ENCODE measurements around the gene PRKCD.

The PRKCD gene

DNA sequence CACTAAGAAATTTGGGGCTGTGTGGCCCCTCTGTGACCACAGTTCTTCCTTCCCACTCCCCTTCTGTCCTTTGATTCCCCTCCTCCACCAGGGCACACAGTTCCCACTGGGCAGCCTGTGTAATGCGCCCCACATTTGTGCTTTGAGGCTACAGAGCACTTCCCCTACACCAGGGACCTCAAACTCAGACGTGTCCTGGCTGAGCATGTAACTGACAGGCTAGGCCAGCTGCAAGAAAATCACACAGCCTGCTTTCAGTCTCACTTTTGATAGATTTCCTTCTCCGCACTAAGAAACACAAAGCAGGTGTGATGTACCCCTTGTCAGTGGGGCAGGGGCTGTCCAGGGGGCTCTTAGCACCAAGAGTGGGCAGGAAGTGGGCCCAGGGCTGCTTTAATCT, 29.6 kb downstream of the PRKCD start:
- no peak for DNase-seq (ENCODE audit: low read depth)

DNA sequence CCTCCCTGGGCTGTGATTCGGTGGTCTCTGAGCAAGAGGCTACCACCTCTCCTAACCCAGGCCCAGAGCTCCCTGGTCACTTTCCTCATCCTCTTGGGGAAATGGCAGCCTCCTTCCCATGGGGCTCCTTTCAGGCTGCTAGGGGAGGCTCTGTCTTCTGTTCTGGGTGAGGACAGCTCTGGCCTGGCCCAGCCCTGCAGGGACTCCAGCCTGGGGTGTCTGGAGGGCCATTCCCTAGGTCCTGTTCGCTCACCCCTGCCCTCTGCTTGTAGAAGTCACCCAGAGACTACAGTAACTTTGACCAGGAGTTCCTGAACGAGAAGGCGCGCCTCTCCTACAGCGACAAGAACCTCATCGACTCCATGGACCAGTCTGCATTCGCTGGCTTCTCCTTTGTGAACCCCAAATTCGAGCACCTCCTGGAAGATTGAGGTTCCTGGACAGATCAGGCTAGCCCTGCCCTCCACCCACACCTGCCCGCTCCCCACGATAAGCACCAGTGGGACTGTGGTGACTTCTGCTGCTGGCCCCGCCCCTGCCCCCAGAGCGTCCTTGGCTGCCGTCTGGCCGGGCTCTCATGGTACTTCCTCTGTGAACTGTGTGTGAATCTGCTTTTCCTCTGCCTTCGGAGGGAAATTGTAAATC, 30.9 kb downstream of the PRKCD start:
- DNase-seq (ENCODE audit: low read depth): no peak

DNA sequence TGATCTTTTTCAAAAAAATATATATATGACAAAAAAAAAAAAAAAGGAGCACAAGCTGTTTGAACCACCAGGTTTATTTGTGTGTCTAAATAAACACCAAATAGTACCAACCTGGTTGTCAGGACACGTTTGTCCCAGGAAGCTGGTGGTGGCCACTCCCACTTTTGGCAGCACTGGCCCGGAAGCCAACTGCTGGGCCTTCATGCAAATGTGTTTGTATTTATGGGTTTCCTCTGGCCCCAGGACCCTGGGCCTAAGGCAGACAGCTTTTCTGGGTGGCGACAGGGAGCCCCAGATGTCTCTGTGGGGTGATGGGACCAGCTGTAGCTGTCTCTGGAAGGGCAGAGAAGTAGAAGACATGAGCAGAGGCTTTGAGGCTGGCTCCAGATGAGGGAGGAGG, 31.6 kb downstream of the PRKCD start:
- DNase-seq (ENCODE audit: low read depth): no peak

DNA sequence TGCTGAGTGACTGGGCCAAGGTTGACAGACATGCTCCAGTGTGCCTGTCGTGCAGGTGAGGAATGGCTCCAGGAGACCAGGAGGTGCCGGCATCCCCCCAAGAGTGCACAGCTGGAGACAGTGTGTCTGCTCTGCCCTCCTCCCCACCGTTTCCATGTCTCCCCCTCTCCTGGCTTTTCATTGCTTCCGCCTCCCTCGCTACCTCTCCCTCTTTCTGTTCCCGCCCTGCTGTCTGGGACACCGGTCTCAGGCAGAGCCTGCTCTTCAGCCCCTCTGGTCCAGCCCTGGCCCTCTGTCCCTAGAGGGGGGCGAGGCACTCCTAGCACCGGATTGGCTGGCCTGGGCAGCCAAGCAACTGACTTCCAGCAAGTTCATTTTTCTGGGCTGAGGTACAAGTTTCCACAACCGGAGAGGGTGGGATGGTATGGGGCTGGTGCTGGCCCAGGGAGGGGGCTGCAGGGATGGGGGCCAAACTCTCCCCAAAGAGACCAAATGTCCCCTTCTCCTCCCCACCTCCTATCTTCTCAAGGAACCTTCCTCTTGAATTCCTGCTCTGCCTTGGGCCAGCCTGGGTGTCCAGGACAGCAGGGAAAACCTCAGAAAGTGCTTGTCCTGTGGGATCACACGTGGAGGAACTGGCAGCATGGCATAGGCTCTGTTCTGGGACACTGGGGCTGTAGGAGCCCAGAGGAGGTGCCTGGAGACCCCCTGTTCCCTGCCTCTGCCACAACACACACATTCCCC, 32.6 kb downstream of the PRKCD start:
- no peak for DNase-seq (ENCODE audit: low read depth)

DNA sequence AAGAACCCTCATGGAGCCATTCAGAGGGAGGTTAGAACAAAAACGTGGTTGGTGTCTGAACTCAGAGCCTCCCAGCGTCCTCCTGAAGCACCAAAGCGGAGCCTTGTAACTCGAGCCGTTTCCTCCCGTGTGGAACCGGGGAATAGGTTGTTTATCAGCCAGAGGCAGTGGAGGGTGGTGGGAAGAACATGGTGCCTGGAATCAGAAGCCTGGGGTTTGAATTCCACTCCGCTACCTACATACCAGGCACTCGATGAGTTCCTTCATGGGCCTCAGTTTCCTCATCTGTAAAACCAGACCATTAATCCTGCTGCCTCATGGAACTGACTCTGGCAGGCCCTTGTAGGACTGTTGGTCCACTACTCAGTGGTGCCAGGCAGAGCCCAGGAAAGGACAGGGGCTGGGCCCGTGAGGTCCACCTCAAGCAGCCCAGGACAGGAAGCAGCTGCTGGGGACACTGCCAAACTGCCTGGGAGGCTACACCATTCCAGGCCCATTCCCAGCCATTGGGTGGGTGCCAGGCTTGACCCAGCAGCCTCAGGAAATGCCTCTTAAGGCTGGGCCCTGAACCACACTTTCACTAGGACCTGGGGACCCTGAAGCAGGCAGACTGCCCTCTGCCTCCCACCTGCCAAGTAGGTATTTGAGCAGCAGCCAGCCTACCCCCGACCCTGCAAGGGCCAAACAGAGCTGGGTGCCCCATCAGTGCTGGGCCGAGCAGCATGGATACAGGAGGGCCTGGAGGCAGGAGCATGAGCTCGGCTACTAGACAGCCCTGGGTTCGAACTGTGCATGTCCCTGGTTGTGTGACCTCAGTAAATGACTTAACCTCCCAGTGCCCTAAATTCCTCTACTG, 33.4 kb downstream of the PRKCD start:
- DNase-seq (ENCODE audit: low read depth): peak; percentile 19

DNA sequence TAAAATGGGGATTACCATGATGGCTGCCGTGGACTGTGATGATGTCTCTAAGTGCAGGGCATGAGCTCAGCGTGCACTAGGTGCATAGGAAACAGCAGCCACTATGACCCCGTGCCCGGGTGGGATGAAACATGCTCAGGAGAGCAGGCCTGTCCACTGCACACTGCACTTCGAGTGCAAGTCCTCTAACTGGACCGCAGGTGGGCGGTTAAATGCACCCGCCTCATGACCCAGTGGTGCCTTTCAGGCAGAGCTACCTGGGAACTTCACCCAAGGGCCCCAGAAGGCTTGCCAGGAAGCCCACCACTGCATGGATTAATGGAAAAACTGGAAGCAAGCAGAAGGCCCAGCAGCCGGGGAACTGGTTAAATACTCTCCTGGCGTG, 34.0 kb downstream of the PRKCD start:
- DNase-seq (ENCODE audit: low read depth): no peak

DNA sequence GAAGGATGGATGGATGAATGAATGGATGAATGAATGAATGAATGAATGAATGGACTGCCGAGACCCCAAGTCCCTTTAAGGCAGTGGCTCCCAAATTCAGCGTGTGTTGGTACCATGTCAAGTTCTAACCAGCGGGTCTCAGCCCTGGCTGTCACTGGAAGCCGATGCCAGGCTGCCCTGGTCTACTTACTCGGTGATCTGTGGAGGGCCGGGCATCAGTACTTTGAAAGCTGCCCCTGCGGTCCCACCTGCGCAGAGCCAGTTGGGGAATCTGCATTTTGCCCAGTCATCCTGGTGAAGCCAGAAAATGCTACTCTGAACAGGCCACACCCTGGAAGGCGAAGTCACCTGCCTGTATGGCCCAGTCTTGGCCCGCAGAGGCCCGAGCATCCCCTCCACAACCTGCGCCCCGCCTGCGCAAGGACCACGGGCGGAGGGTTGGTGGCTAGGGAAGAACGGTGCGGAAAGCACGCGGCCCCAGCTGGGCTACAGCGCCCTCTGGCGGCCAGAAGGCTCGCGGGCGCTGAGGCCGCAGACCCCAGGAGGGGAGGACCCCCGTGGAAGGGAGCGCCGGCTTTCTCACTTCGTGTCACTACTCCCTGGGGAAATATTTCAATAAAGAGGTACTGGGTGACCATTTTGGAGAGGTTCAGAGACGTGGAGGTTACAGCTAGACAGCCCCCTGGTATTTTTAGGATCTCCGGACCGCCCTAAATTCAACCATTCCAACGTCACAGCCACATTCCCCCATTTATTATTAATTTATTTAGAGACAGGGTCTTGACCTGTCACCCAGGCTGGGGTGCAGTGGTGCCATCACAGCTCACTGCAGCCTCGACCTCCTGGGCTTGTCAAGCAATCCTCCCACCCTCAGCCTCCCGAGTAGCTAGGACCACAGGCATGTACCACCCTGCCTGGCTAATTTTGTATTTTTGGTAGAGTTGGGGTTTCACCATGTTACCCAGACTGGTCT, 34.9 kb downstream of the PRKCD start:
- DNase-seq (ENCODE audit: low read depth): peak; percentile 59

DNA sequence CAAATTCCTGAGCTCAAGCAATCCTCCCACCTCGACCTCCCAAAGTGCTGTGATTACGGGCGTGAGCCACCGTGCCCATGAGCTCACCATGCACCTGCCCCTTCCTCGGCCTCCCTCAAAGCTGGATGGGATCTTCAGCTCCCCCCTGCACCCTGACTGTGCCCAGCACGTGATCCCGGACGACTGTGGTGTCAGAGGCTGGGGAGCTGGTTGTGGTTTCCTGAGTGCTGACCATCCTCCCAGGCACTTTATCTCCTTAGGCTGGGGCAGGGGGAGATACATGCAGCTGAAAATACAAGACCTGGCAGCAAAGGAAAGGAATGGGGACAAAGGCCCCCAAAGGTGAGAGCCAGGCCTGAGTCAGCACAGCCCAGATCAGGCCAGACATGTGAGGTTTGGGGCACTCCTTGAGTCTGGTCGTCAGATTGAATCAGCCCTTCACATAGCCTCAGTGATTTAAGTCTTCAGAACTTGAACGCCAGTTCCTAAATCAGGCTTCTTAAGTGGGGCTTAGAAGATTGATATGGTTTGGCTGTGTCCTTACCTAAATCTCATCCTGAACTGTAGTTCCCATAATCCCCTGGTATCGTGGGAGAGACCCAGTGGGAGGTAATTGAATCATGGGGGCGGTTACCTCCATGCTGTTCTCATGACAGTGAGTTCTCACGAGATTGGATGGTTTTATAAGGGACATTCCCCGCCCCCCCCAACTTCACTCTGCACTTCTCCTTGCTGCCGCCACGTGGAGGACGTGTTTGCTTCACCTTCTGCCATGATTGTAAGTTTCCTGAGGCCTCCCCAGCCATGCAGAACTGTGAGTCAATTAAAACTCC, 35.8 kb downstream of the PRKCD start:
- DNase-seq (ENCODE audit: low read depth): peak; percentile 39

DNA sequence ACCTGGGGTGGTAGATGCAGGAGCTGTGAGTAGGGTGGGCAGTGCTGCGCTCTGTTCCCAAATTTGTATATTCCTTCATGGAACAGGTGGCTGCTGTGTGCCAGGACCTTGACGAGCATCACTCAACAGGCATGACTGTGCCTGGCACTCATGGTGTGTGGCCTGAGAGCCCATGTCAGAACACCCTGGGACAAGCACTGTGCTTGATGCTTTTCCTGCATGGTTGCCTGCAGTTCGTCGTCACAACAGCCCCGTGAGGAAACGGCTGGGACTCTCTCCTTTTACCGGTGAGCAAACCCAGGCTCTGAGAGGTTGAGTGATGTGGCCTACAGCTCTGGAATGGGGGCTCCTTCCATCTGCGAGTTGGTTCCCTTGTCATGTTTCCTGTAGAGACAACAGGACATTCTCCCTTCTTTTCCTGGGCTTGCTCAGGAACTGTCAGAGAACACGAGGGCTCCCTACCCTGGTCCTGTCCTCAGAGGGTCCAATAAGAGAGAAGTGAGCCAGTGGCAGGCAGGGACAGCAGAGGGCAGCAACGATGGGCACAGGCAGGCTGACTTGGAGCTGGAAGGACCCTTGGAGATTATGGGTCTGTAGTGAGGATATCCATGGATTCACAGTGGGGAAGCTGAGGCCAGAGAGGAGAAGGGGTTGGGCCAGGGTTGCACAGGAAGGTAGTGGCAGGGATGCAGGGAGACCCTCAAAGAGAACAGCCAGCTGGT, 37.4 kb downstream of the PRKCD start:
- DNase-seq (ENCODE audit: low read depth): no peak

DNA sequence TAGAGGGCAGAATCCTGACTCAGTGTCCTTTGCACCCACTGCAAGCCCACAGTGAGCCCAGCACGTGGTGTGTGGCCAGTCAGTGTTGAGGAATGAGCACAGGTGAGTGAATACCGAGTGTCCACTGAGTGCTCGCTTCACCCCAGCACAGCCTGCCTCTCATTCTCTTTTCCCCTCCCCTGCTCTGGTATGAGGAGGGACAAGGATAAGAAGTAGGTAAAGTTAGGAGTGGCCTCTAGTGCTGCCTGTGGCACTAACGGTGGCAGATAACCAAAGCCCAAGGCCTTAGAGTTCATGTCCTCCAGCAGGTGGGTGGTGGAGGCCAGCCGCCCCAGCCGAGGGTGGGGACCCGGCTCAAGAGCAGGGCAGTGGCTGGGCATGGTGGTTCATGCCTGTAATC, 38.0 kb downstream of the PRKCD start:
- DNase-seq (ENCODE audit: low read depth): no peak

DNA sequence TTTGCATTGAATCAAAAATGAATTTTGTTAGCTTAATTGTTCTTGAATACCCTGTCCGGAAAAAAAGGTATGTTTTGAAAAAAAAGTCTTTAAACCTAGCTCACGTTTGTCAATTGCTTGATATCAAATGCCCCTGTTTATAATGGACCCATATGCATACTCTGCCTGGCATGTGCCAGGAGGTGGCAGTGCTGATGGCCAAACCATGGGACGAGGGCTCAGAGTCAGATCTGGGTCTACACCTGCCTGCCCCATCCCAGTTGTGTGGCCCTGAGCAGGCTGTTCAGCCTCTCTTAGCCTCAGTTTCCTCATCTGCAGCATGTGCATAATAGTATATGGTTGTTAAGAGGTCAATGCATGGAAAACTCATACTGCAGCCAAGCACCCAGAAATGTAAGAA, 38.8 kb downstream of the PRKCD start:
- no peak for DNase-seq (ENCODE audit: low read depth)

DNA sequence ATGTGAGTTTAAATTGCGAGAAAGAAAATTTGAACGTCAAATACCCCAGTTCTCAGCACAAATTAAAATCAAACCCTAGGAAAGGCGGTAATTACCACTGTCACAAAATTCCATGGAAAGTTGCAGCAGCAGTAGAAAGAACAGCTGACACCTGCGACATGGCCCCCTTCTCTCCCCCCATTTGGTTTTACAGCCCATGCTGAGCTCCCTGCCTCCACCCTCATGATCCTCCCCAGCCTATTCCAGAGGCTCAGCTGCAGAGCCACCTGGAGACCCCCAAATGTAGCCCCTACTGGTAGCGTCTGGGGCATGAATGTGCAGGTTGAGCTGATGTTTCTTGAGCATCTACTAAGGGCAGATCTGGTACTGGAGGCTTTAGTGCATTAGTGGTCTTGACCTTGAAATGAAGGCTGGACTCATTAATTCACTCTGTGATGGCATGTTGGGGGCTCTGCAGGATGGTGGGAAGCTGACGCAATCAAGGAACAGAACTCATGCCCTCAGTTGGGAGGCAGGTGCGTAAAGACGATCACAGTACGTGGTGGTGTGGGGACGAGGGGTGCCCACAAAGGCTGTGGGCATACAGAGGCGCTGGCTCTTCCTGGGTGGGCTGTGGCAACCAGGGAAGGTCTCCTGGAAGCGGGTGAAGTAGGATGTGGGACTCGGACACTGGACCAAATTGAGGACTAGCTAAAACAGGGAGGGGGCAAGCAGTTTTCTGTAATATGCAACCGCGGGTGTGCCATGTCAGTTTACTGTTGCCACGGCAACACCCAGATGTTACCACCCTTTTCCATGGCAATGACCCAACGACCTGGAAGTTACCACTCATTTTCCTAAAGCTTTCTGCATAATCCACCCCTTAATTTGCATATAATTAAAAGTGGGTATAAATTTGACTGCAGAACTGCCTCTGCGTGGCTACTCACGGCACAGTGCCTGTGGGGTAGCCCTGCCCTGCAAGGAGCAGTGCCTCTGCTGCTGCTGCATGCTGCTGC, 39.8 kb downstream of the PRKCD start:
- no peak for DNase-seq (ENCODE audit: low read depth)

DNA sequence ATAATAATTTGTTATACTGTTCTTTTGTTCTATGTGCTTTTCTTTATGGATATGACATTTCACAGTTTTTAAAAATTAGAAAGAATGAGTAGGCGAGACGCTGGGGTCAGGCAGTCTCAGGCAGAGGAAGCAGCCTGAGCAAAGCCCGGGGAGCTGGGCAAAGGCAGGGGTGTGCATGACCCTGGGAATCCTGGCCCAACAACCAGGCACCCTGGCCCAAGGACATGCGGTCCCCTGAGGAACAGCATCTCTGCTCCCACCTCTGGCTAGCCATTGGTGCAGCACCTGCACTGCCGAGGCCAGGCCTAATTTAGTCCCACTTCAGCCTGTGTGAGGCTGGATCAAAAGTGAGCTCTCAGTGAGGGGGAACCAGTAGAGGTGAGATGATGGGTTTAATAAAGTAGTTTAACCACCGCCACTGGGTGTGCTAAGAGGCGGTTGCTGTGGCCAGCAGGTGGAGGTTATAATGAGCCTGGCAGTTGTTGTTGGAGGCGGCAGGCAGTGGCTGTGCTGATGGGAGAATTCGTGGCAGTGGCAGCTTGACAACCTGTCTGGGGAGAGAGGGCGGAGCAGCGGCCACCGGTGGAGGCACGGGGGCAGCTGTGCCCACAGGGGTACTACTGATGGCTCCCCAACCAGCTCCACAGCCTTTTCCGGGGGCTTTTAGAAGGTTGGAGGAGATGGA, 41.5 kb downstream of the PRKCD start:
- no peak for DNase-seq (ENCODE audit: low read depth)

DNA sequence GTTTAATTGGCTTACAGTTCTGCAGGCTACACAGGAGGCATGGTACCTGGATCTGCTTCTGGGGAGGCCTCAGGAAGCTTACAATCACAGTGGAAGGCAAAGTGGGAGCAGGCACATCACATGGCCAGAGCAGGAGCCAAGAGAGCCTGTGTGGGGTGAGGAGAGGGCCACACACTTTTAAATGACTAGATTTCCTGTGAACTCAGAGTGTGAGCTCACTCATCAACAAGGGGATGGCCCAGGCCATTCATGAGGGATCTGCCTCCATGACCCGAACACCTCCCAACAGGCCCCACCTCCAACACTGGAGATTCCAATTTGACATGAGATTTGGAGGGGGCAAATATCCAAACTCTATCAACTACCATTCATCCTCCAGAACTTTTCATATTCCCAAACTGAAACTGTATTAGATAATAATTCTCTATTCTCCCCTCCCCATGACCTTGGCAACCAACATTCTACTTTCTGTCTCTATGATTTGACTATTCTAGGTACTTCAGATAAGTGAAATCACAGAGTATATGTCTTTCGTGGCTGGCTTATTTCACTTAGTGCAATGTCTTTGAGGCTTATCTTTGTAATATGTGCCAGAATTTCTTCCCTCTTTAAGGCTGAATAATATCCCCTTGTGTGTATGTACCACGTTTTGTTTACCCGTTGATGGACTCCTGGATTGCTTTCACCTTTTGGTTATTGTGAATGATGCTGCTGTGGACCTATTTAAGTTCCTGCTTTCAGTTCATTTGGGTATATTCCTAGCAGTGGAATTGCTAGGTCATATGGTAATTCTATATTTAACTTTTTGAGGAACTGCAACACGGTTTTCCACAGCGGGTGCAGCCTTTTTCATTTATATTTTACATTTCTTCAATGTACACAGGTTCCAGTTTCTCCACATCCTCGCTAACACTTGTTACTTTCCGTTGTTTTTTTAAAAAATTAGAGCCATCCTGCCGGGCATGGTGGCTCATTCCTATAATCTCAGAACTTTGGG, 51.0 kb downstream of the PRKCD start:
- no peak for DNase-seq (ENCODE audit: low read depth)

DNA sequence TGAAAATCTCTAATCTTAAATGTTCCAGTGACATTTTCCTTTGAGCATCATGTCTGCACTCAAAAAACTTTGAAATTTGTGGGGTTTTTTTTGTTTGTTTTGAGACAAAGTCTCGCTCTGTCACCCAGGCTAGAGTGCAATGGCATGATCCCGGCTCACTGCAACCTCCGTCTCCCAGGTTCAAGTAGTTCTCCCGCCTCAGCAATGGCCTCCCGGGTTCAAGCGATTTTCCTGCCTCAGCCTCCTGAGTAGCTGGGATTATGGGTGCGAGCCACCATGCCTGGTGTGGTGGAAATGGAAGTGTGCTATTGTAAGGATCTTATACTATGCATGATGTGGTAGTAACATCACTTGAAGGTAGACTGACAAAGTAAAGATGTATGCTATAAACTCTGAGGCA, 52.3 kb downstream of the PRKCD start:
- DNase-seq (ENCODE audit: low read depth): no peak

DNA sequence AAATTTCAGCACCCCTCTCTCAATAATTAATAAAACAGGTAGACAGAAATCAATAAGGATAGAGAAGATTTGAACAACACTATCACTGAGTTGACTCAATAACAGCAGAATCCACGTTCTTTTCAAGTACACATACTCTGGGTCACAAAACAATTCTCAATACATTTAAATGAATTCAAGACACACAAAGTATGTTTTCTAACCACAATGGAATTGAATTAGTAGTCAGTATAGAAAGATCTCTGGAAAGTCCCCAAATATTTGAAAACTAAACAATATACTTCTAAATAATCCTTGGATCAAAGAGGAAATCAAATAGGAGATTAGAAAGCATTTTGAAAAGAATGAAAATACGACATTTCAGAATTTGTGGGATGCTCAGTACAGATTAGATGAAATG, 54.8 kb downstream of the PRKCD start:
- no peak for DNase-seq (ENCODE audit: low read depth)

DNA sequence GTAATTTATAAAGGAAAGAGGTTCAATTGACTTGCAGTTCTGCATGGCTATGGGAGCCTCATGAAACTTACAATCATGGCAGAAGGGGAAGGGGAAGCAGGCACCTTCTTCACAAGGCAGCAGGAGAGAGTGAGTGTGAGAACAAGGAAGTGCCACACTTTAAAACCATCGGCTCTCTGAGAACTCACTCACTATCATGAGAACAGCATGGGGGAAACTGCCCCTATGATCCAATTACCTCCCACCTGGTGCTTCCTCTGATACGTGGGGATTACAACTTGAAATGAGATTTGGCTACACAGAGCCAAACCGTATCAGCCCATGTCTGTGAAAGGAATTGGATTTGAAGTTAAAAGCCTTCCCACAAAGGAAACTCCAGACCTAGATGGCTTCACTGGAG, 55.7 kb downstream of the PRKCD start:
- DNase-seq (ENCODE audit: low read depth): no peak

Data from ELR (cell line).